ENCODE measurements around the gene TAX1BP1. TPM values are rescaled to one million over a fixed set of nuclear protein-coding genes. Genes with fewer than 3 reads are reported as not detected.

The TAX1BP1 gene
- total RNA-seq, 2 donors from 2014 or later = 38.9 to 57.6 TPM

DNA sequence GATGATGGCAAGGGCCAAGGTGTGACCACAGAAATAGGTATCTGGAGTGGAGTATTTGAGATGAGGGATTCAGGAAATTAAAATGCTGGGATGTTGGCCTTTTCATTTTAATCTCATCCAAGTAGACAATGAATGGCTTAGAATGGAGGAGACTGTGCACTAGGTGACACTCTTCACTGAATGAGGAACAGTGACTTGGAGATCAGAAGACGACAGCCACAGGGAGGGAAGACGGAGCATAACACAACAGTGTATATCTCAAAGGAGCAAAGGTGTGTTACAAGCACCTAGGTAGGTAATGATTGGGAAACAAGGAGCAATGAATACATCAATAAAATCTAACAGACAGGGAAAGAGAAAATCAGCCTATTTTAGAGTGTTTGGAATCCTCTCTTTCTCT, 4.1 kb upstream of the TAX1BP1 start:
- H3K4me1 ChIP-seq = peaks cover 46% of the 10 kb centered on the region
- no peaks in the 10 kb centered on the region for H3K27me3 ChIP-seq
- 79 to 89% methylated on average over 2 of the region's 2 CpGs for WGBS, 2 donors
- DNase-seq (no peak), ATAC-seq (no peak)
- TF ChIP-seq POLR2A (IDR thresholded peaks at IDR 0.05) = no peak
- TF ChIP-seq, protein P1, sequence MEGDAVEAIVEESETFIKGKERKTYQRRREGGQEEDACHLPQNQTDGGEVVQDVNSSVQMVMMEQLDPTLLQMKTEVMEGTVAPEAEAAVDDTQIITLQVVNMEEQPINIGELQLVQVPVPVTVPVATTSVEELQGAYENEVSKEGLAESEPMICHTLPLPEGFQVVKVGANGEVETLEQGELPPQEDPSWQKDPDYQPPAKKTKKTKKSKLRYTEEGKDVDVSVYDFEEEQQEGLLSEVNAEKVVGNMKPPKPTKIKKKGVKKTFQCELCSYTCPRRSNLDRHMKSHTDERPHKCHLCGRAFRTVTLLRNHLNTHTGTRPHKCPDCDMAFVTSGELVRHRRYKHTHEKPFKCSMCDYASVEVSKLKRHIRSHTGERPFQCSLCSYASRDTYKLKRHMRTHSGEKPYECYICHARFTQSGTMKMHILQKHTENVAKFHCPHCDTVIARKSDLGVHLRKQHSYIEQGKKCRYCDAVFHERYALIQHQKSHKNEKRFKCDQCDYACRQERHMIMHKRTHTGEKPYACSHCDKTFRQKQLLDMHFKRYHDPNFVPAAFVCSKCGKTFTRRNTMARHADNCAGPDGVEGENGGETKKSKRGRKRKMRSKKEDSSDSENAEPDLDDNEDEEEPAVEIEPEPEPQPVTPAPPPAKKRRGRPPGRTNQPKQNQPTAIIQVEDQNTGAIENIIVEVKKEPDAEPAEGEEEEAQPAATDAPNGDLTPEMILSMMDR (IDR thresholded peaks at IDR 0.05) = no peak
- intact Hi-C loops (cut with DNase I) = no loop called here
- no peaks in the 10 kb centered on the region for H3K9me3 ChIP-seq
- peak overlapping the region in 1 of 4 donors; percentile 5 for H3K27ac ChIP-seq
- no peak overlapping the region for H3K4me3 ChIP-seq
- H3K36me3 ChIP-seq (replicated peaks in 1 of 2; ENCODE audit: insufficient read depth in 1 of 2, low read depth in 2 of 2) = no peaks in the 10 kb centered on the region

DNA sequence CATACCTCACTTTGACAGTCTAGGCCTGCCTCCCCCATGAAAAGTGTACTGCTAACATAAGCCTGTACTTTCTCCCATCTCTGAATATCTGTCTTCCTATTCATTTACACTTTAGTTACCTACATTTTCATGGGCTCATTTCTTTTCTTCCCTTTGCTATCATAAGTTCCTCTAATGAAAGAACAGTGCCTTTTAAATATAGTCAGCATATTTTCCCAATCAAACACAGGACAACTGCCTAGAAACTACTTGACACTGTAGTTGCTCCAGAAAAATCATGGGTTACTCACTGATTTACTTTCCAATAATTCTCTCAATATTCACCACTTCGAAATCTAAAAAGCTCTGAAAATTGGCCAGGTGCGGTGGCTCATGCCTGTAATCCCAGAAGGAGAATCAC, 2.8 kb upstream of the TAX1BP1 start:
- no peak for DNase-seq
- Histone ChIP-seq H3K4me1 (peaks cover 57% of the 10 kb centered on the region), H3K27me3 (no peaks in the 10 kb centered on the region), H3K36me3 (replicated peaks in 1 of 2; ENCODE audit: insufficient read depth in 1 of 2, low read depth in 2 of 2) (no peaks in the 10 kb centered on the region), H3K27ac (peak overlapping the region in 3 of 4 donors; percentile 54 to 99 (median 98)), H3K4me3 (no peak overlapping the region), H3K9me3 (no peaks in the 10 kb centered on the region)
- WGBS, 2 donors = 10 to 31% methylated on average over 2 of the region's 2 CpGs
- intact Hi-C loops (cut with DNase I) = no loop called here
- ATAC-seq = no peak
- TF ChIP-seq POLR2A (IDR thresholded peaks at IDR 0.05) = no peak
- TF ChIP-seq, protein P1 (IDR thresholded peaks at IDR 0.05) = no peak

DNA sequence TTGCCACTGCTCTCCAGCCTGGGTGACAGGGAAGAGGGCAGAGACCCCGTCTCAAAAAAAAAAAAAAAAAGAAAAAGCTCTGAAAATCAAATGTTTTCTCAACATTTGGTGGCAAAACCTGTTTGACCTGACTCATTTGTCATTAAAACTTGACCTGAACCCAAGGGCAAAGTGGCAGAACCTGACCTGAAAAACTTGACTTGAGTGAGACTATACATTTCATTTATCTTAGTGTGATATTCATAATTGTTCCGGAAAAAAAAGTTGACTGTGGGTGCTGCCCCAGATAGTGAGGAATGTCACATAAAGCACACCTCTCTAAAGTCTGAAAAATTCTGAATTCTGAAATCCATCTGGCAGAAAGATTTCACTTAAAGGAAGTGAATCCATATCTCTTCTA, 2.3 kb upstream of the TAX1BP1 start:
- no peaks in the 10 kb centered on the region for H3K27me3 ChIP-seq
- H3K4me1 ChIP-seq = peaks cover 61% of the 10 kb centered on the region
- WGBS, 2 donors = 15 to 26% methylated on average over 2 of the region's 2 CpGs
- intact Hi-C loops (cut with DNase I) = no loop called here
- TF ChIP-seq, protein P1 (IDR thresholded peaks at IDR 0.05) = no peak
- no peak overlapping the region for H3K4me3 ChIP-seq
- no peaks in the 10 kb centered on the region for H3K36me3 ChIP-seq (replicated peaks in 1 of 2; ENCODE audit: insufficient read depth in 1 of 2, low read depth in 2 of 2)
- DNase-seq (peak in 3 of 4 donors; percentile 31 to 34 (median 33)), ATAC-seq (no peak)
- H3K27ac ChIP-seq = peak overlapping the region; percentile 36 to 99 (median 76)
- H3K9me3 ChIP-seq = no peaks in the 10 kb centered on the region

DNA sequence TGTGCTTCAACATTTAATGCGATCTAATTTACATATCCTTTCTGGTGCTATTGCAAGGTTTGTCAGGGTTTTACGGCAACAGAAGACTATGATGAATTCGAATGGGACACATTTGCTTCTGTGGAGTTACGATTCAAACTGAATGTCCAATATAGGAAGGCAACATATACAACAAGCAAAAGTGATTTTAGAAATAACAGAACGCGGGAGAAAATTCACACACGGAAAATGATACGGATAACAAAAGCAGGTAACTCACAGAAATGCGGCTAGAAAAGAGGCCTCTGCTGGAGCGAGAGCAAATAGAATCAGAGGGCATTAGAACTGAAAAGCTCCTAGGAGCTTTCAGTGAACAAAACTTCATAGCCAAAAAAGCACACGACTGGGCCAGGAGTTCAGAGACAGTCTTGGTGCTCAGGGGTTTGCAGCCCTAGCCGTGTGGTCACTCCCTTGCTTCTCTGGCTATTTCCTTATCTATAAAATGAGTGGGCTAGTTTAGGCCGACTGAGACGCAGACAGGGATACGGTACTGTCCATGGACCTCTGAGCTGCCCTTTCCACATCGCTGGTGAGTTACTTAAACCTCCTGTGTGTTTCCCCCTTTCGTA, 557 bp upstream of the TAX1BP1 start:
- Histone ChIP-seq H3K36me3 (replicated peaks in 1 of 2; ENCODE audit: insufficient read depth in 1 of 2, low read depth in 2 of 2) (no peaks in the 10 kb centered on the region), H3K9me3 (no peaks in the 10 kb centered on the region), H3K27ac (peak overlapping the region; percentile 98 to 100 (median 100)), H3K4me3 (peak overlapping the region; percentile 74 to 94), H3K4me1 (peaks cover 72% of the 10 kb centered on the region), H3K27me3 (no peaks in the 10 kb centered on the region)
- ATAC-seq (peak; percentile 25), DNase-seq (no peak)
- 0 to 2% methylated on average over 17 of the region's 17 CpGs for WGBS, 2 donors
- no peak for TF ChIP-seq POLR2A (IDR thresholded peaks at IDR 0.05)
- TF ChIP-seq, protein P1 (IDR thresholded peaks at IDR 0.05) = no peak
- intact Hi-C loops (cut with DNase I) = no loop called here
